ENCODE measurements around the gene KLHL2.
"Not testable (repeated sequence)": the region's sequence is repeated elsewhere in the genome, so short reads cannot be mapped to it uniquely, and the experiment has no call there.

The KLHL2 gene

DNA sequence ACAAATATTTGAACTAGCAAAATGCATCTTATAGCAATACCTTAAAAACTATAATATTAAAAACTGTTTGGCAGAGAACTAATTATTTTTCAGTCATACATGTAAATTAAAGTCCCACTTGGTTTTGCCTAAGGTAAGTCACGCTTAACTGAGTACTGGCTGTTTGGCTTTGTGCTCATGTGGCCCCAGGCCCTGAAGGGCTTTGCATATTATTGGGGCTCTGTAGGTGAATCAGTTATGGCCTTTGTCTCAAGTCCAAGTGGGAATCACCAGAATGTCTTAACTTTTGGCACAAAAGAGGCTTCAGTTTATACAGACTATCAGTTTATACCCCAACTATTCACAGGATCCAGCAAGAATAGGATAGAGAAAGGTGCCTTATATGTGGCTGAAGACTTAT is 29.5 kb downstream of the KLHL2 start:
- DNase-seq, result not testable (repeated sequence)

DNA sequence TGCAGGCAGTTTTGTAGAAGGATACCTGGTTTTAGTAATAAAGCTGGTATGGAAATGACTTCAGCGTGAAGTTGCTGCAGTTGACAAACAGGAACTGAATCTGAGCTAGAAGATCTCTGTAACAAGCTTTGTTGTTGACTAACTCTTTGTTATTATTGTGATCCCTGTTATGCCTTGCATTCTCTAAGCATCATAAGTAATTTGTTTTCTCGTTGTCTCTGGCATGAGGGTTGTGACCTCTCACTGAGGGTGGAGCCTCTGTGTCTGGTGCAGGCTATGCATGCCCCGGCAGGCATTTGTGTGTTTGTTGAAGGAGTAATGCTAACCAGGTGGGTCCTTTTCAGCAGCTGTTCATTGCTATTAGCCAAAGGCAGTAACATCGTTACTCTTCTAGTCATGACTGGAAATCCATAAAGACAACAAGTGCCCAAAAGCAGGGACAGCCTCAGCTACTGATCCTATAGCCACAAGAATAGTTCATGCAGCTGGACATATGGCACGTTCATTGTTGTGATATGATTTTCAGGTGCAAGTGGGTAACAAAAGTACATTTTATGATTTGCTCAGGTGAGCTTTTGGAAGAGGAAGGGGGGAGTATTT is 30.8 kb downstream of the KLHL2 start:
- DNase-seq, result not testable (repeated sequence)

DNA sequence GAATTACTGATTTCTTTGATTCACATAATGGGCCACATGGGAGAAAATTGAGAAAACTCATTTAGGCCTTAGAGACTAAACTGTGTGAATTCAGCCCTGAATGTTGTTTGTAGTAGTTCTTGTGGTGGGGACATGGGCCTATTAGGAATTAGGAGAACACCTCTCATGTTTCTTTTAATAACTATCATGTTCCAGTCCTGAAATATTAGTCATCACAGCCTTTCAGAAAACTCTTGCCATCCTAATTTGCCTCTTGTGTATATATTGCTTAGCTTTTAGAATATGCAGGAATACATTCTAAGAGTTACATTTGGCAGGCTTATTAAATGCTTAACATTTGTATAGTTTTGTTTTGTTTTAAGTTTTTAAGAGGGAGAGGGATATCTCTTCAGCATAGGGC is 33.4 kb downstream of the KLHL2 start:
- DNase-seq, result not testable (repeated sequence)

DNA sequence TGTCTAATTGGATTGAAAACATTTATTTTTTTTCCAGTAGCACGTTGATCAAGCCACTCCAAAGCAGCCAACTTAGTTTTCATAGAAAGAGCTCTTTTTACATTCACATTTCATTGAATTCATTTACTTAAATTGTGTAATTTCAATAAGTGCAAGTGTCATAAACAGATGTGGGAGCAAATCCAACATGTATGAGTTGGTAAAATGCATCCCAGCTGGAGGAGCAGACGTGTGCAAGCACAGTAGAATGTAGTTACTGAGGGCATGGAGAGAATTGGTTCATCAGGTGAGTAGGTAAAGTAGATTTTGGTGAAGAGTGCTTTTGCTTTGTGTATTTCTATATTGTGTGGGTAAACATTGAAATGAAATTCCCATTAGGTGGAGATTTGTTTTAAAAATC is 36.8 kb downstream of the KLHL2 start:
- DNase-seq, result not testable (repeated sequence)

DNA sequence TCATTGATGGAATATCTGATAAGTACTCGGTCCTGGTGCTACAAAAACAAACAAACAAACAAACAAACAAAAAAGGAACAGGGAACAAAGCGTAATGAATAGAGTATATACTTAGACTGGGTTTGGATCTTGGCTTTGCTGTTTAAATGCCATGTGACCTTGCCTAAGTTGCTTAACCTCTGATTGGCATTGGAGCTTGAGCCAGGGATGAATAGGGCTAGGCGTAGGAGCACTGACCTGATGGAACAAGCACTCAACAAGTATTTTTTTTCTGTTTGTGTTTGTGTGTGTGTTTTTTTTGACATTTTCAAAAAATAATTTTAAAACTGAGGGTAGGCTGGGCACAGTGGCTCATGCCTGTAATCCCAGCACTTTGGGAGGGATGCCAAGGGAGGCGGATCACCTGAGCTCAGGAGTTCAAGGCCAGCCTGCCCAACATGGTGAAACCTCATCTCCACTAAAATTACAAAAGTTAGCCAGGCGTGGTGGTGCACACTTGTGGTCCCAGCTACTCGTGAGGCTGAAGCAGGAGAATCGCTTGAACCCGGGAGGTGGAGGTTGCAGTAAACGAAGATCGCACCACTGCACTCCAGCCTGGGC is 37.3 kb downstream of the KLHL2 start:
- DNase-seq, result not testable (repeated sequence)

DNA sequence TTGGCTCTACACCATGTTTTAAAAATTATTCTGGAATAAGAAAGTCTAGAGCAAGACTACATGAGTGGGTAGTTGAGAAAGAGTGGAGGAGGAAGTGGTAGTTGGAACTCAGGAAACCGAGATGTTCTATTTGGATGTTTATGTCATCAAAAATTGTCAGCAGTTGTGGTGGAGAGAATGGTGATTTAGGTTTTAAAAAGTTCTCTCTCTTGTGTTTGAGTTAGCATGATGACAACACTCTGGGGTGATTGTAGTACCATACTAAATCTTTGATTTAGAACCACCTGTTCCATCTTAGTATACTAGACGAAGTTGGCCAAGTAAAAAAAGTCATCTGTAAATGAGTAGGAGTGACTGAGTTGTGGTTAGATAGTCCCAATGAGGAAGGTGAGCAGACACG is 40.7 kb downstream of the KLHL2 start:
- no peak for DNase-seq

DNA sequence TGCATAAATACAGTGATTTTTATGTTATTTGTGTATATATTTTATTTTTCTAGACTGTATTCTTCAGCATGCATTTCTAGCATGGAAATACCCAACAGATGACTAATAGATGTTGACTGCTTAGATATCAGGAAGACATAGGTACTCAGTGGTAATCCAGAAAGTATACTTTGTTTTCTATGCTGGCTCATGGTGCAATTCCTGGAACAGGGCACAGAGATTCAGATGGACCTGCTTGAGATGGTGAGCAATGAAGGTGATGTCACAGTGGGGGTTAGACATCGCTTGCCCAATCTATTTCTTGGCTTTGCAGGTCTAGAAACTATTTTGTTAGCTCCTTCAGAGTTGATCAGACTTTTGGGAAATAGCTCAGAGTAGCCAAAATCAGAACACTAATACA is 41.5 kb downstream of the KLHL2 start:
- not testable (repeated sequence) for DNase-seq

DNA sequence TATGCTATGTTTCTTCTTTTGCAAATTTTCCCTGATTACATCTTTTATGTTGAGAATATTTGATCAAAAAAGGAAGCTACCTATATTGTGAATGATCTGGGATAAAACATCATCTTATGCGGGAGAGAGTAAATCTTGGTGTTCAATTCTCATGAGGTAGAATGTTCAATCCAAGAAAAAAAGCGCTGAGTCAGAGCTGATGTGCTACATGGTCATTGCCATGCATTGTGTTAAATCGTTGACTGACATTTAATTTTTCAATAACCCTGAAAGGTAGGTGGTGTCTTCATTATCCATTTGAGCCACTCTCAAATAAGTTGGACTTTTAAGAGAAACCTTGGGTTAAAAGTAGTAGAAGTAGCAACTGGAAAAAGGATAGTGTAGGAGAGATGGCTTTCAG is 47.4 kb downstream of the KLHL2 start:
- not testable (repeated sequence) for DNase-seq

DNA sequence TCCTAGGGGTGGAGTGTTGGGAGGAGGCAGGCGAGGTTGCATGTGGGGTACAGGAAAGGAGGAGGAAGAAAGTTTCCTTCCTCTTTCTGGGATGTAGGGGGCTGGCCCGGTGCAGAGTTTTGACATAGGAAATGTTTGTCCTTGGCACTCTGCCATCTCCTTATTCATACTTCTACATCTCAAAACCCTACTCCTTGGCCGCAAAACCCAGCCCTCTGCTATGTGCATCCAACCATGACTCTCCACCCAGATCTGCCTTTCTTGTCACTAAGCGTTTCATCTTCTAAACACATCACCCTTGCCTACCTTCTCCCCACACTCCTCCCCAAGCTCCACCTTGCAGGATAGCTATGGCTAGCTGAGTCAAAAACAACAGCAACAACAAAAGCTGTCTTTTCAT is 48.1 kb downstream of the KLHL2 start:
- peak; percentile 35 to 46 for DNase-seq

DNA sequence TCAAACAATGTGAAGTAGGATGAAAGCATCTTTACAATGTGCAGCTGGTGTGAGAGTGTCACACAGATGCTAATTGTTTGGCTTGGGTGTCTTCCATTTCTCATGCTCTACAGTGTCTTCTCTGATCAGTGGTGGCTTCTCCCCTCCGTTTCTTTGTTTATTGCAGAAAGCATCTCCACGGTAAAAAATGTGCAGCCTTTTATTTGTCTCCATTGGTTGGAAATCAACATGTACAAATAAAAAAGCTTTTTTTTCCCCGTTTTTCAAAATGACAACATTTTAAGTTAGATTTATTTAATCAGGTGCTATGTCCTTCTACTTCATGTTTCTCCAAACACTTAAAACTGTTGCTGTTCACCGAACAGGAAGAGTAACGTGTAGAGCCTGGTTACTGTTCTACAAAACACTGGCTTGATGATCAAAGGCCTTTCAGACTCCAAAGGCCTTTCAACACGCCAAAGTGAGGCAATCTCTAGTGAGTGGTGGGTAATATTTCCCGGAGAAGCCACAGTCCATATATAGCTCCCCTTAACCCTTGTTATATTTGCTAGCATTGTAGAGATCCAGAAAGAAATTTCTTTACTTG is 48.8 kb downstream of the KLHL2 start:
- not testable (repeated sequence) for DNase-seq

DNA sequence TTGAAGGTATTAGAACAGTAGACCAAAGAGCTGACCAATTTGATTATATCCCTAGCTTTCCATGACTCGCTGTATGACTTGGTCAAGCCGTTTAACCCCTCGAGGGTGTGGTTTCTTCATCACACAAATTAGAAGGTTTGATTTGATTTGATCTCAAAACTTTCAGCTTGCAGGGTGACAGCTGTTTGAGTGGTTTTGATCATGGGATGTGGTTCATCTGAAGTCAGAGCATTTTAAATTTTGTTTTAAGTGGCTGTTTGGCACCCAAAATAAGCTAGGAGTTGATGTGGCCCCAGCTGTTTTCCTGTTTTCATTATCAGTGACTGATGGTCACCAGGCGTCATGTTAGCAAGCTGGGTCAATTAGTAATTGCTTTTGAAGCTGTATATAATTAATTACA is 52.4 kb downstream of the KLHL2 start:
- not testable (repeated sequence) for DNase-seq

DNA sequence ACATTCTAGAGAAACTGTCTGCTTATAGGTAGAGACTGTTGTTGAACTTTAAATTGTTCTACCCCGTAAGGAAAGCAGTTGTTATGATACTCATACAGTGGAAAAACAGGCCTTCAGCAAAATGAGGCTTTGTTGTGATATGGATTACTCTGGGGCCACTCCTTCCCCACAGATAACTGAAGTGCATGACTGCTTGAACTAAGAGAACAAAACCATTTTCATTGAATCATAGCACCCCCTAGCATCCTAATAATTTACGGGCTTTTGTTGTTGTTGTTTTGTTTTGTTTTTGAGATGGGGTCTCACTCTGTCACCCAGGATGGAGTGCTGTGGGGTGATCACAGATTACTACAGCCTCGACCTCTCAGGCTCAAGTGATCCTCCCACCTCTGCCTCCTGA is 54.9 kb downstream of the KLHL2 start:
- not testable (repeated sequence) for DNase-seq

DNA sequence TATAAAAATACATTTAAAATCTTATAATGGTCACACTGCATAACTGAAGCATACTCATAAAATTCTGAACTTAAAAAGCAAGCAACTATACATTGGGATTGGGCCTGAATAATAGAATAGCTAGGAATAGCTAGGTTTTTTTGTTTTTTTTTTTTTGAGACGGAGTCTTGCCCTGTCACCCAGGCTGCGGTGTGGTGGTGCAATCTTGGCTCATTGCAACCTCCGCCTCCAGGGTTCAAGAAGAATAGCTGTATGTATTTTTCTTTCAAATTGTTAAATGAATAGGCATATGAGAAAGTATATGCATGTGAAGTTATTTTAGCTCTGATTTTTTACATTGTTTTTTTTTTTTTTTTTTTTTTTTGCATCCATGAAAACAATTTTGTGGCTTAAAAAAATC is 56.1 kb downstream of the KLHL2 start:
- DNase-seq, result not testable (repeated sequence)

DNA sequence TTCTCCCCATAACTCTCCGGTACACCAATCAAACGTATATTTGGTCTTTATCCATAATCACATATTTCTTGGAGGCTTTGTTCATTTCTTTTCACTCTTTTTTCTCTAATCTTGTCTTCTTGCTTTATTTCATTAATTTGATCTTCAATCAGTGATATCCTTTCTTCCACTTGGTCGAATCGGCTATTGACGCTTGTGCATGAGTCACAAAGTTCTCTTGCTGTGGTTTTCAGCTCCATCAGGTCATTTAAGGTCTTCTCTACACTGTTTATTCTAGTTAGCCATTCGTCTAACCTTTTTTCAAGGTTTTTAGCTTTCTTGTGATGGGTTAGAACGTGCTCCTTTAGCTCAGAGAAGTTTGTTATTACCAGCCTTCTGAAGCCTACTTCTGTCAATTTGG is 62.6 kb downstream of the KLHL2 start:
- DNase-seq, result not testable (repeated sequence)

DNA sequence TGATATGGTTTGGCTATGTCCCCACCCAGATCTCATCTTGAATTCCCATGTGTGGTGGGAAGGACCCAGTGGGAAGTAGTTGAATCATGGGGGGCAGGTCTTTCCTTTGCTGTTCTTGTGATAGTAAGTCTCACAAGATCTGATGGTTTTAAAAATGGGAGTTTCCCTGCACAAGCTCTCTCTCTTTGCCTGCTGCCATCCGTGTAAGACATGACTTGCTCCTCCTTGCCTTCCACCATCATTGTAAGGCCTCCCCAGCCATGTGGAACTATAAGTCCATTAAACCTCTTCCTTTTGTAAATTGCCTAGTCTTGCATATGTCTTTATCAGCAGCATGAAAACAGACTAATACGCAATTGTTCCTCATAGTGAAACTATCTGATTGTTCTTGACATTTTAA is 66.1 kb downstream of the KLHL2 start:
- not testable (repeated sequence) for DNase-seq

DNA sequence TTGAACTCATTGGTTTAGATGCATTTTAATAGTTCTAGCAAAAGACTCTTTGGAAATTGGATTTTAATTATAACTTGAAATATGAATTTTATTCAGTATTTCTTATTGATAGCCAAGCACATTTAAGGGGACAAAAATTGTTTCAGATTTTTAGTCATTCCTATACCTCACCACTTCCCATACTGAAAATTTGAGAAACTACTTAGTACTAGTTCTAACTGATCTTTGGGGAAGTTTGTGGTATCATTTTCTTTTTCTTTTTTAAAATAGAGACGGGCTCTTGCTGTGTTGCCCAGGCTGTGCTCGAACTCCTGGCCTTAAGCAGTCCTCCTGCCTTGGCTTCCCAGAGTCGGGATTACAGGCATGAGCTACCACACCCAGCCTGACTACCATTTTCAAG is 68.0 kb downstream of the KLHL2 start:
- DNase-seq, result not testable (repeated sequence)

DNA sequence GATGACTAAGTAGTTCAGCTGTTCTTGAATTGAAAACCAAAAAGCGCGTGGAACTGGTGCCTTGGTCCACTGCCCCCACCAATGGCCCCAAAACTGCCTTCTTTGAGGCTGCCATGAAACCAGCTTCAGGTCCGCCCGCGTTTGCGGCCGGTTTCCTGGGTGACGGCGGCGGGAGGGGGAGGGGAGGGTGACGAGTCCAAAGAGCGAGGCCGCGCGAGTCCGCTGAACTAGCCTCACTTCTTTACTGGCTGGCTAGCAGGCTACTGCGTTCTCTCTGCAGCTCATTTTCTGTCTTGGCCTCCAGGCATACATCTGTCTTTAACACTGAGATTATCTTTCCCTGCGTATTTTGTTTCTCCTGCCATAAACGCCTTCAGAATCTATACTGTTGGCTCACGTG is 72.2 kb downstream of the KLHL2 start:
- not testable (repeated sequence) for DNase-seq

DNA sequence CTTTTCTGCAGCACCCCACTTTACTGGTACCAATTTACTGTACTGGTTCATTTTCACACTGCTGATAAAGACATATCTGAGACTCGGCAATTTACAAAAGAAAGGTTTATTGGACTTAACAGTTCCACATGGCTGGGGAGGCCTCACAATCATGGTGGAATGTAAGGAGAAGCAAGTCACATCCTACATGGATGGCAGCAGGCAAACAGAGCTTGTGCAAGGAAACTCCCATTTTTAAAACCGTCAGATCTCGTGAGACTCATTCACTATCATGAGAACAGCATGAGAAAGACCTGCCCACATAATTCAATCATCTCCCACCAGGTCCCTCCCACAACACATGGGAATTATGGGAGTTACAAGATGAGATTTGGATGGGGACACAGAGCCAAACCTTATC is 77.3 kb downstream of the KLHL2 start:
- not testable (repeated sequence) for DNase-seq

DNA sequence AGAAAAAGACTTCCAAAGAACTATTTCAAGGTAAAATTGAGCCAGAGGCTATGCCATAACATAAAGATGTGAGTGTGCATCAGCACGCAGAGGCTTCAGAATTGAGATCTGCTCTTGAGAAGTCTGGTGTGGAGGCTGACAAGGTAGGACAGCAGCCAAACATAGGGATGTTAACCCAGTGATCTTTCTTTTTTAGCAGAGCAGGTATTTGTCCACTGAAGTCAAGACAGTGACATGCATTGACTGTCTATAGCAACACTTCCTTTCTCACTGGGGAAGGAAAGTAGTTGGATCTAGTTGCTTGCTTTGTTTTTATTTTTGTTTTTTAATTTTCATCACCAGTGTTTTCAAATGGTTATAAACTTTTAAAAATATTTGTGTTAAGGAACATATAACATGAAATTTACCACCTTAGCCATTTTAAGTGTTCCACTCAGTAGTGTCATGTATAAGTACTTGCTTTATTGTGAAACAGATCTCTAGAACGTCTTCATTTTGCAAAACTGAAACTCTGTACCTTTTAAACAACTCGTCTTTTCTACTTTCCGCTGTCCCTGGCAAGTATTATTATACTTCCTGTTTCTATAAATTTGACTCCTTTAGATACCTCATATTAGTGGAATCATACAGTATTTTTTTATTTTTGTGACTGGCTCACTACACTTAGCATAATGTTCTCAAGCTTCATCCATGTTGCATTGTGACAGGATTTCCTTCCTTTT is 79.4 kb downstream of the KLHL2 start:
- DNase-seq, result not testable (repeated sequence)

DNA sequence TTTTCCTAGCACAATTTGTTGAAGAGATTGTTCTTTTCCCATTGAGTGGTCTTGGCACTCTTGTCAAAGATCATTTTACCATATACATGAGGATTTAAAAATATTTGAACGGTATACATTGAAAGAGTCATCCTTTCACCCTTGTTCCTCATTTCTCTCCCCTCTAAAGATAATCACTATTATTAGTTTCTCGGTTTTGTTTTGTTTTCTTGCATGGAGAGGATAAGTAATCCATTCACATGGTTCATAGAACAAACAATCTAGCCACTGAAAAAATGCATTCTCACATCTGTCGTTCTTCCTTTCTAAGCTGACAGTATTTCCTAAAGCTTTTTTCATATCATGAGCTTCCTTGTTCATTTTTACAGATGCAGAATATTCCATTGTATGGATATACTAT is 80.9 kb downstream of the KLHL2 start:
- DNase-seq, result no peak

DNA sequence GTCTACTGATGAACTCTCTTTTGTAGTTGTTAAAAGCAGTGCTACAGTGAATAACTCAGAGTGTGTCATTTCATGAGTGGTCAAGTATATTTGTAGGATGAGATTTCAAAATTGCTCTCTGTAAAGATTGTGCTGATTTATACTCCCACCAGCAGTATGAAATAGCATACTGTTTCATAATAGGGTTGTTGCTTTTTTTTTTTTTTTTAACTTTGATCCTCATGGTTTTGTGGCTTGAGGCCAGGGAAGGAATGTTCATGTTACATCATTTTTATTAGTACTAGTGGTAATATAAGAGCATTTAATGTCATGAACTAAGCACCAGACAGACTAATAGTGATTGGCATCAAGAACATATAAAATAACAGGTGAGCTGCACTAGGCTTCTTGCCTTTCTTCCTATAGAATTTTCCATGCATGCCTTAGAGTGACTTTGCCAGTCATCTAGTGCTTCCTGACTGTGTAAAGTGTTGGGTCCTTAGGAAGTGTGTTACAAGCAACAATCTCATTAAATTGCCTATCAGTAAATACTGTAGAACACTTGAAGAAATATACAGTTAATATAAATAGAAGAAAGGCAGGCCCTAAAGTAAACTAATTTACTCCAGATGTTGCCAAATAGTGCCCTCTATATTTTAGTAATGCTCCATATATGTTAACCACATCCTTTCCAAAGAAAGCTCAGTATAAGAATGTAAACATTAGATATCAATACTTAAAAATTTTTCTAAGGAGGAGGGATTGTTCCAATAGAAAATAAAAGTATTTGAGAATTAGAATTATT is 81.5 kb downstream of the KLHL2 start:
- no peak for DNase-seq

DNA sequence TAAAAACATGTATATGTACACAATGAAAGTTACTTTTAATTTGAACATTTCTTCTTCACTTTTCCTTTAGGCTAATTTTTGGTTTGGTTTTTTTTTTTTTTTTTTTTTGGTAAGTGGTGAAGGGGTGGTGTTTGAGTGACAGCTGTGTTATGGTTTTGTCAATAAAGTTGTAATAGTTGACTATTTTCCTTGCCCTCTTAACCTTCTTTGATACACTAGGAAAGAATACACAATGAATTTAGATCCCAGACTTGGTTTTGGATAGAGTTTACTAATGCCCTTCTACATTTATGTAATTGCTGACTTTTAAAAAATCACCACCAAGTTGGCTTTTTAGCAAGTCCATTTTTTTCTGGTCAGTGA is 82.0 kb downstream of the KLHL2 start:
- no peak for DNase-seq

DNA sequence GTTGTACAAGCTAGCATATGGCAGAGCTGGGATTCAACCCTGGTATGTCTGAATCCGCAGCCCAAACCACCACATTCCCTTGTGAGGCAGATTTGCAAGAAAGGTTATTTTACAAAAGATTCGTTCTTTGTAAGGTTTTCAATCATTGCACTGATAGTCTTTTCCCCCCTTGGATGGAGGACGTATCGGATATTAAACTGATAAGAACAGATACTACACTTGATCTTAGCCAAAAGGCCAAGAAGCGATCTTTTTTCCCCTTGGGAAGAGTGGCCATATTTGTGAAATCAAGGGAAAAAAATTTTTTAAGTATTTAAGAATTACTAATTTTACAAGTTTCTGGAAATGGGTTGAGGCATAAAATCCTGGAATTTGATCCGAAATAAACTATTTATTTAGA is 85.7 kb downstream of the KLHL2 start:
- DNase-seq, result no peak
